Endodermal cell (in vitro differentiated cells): ENCODE data around the gene EGR2. TPM values are rescaled to one million over a fixed set of nuclear protein-coding genes. Genes with fewer than 3 reads are reported as not detected.

ENCODE experiments used
- DNase-seq: peaks from one replicate; pipeline ENCODE4 v3.0.0-alpha.2; 2017
- H3K27ac ChIP-seq: 2 replicates; pipeline ENCODE4 v1.5.1; 2013; ENCODE audit warnings: mild to moderate bottlenecking, low read depth, low read length, moderate library complexity
- H3K27me3 ChIP-seq: 2 replicates; pipeline ENCODE4 v1.6.1; 2013; ENCODE audit warnings: mild to moderate bottlenecking, low read length, moderate library complexity; ENCODE audit not compliant: insufficient read depth, control insufficient read depth, poor library complexity, severe bottlenecking
- H3K36me3 ChIP-seq: 2 replicates; pipeline ENCODE4 v1.7.0; 2013; ENCODE audit warnings: mild to moderate bottlenecking, low read length, moderate library complexity; ENCODE audit not compliant: control insufficient read depth, insufficient read depth
- H3K4me1 ChIP-seq: one replicate; pipeline ENCODE4 v1.7.0; 2013; ENCODE audit warnings: low read length; ENCODE audit not compliant: control insufficient read depth, insufficient read depth
- H3K4me3 ChIP-seq: 2 replicates; pipeline ENCODE4 v1.5.1; 2013; ENCODE audit warnings: mild to moderate bottlenecking, low read length, moderate library complexity
- H3K9ac ChIP-seq: 2 replicates; pipeline ENCODE4 v1.6.1; 2013; ENCODE audit warnings: mild to moderate bottlenecking, low read length, moderate library complexity; ENCODE audit not compliant: poor library complexity, severe bottlenecking; ENCODE audit errors: extremely low read depth
- H3K9me3 ChIP-seq: 2 replicates; pipeline ENCODE4 v1.6.1; 2013; ENCODE audit warnings: mild to moderate bottlenecking, low read length, moderate library complexity; ENCODE audit not compliant: control insufficient read depth
- H3K27ac Mint-ChIP-seq: 2 replicates; pipeline ENCODE4 v1.8.0; 2020; ENCODE audit warnings: mixed read lengths
- H3K27me3 Mint-ChIP-seq: 2 replicates; pipeline ENCODE4 v1.8.0; 2021; ENCODE audit warnings: mild to moderate bottlenecking, mixed read lengths; ENCODE audit not compliant: insufficient read depth
- H3K36me3 Mint-ChIP-seq: 2 replicates; pipeline ENCODE4 v1.8.0; 2020; ENCODE audit warnings: low read depth, mixed read lengths
- H3K4me1 Mint-ChIP-seq: 2 replicates; pipeline ENCODE4 v1.8.0; 2020; ENCODE audit warnings: mixed read lengths
- H3K4me3 Mint-ChIP-seq: 2 replicates; pipeline ENCODE4 v1.8.0; 2020; ENCODE audit warnings: mild to moderate bottlenecking, moderate library complexity, mixed read lengths
- H3K9me3 Mint-ChIP-seq: 2 replicates; pipeline ENCODE4 v1.8.0; 2020; ENCODE audit warnings: mild to moderate bottlenecking, mixed read lengths
- WGBS, 2 experiments: methylation state at CpG; one replicate each; pipeline versions ENCODE4 v1.1.5 to v1.1.7; 2013; ENCODE audit warnings: missing lambda C conversion rate in 2 of 2, mixed read lengths in 1 of 2; ENCODE audit not compliant: insufficient coverage in 1 of 2, insufficient read length in 1 of 2; 5-methylcytosine and 5-hydroxymethylcytosine counted together
- total RNA-seq, 2 donors: library from RNA; stranded (reverse); fragmentation: NEBNext Ultra II Directional in 1 of 2; extraction: Animal tissue kit (Norgen Biotek cat#: 25700) in 1 of 2; gene quantifications; 2 replicates in 1 of 2; 3 replicates in 1 of 2; pipeline ENCODE4 v1.2.1, GENCODE V29; 2021
- TF ChIP-seq, protein P1 (sequence below): fragments of 200-600 bp; sonication (generic); conservative IDR thresholded peaks from 2 replicates; pipeline ENCODE4 v1.5.0; 2021; ENCODE audit warnings: antibody characterized with exemption, mild to moderate bottlenecking

Gene EGR2
- total RNA-seq, 2 donors from 2014 or later, result 0.24 to 0.35 TPM

DNA sequence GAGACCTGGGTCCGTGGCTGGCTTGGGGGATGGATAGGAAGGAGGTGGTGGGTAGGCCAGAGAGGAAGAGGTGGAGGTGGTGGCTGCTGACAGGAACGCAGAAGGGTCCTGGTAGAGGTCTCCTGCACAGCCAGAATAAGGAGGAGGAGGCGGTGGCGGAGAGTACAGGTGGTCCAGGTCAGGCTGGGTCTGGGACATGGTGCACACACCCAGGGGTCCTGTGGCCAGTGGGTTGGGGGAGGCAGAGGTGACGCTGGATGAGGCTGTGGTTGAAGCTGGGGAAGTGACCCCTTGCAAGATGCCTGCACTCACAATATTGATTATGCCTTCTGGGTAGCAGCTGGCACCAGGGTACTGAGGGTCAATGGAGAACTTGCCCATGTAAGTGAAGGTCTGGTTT, 2.2 kb downstream of the EGR2 start:
- Histone ChIP-seq H3K4me3 (no peak overlapping the region), H3K27me3 (peaks cover 76% of the 10 kb centered on the region), H3K4me1 (no peaks in the 10 kb centered on the region), H3K27ac (no peak overlapping the region), H3K36me3 (no peaks in the 10 kb centered on the region), H3K9me3 (no peaks in the 10 kb centered on the region), H3K9ac (no peak overlapping the region)
- H3K36me3 Mint-ChIP-seq, result no peaks in the 10 kb centered on the region
- WGBS, 2 experiments, result 83 to 91% methylated on average over 1 to 5 of the region's 5 CpGs
- no peak for DNase-seq
- peaks cover 74% of the 10 kb centered on the region for H3K27me3 Mint-ChIP-seq
- no peak overlapping the region for H3K27ac Mint-ChIP-seq
- peaks cover 15% of the 10 kb centered on the region for H3K4me1 Mint-ChIP-seq
- TF ChIP-seq, protein P1, sequence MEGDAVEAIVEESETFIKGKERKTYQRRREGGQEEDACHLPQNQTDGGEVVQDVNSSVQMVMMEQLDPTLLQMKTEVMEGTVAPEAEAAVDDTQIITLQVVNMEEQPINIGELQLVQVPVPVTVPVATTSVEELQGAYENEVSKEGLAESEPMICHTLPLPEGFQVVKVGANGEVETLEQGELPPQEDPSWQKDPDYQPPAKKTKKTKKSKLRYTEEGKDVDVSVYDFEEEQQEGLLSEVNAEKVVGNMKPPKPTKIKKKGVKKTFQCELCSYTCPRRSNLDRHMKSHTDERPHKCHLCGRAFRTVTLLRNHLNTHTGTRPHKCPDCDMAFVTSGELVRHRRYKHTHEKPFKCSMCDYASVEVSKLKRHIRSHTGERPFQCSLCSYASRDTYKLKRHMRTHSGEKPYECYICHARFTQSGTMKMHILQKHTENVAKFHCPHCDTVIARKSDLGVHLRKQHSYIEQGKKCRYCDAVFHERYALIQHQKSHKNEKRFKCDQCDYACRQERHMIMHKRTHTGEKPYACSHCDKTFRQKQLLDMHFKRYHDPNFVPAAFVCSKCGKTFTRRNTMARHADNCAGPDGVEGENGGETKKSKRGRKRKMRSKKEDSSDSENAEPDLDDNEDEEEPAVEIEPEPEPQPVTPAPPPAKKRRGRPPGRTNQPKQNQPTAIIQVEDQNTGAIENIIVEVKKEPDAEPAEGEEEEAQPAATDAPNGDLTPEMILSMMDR, result no peak
- H3K4me3 Mint-ChIP-seq, result peak overlapping the region; percentile 64
- peaks cover 5% of the 10 kb centered on the region for H3K9me3 Mint-ChIP-seq

DNA sequence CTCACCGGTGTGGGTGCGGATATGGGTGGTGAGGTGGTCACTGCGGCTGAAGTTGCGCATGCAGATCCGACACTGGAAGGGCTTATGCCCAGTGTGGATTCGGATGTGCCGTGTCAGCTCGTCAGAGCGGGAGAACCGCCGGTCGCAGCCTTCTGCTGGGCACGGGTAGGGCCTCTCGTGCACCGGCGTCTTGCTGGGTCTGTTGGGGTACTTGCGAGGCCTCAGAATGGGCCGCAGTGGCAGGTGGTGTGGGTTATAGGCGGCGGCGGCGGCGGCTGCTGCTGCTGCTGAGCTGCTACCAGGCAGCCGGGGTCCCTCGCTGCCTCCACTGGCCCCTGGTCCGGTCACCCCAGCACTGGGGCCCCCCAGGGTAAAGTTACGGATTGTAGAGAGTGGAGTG, 2.7 kb downstream of the EGR2 start:
- Histone ChIP-seq H3K36me3 (peaks cover 3% of the 10 kb centered on the region), H3K27ac (no peak overlapping the region), H3K27me3 (peaks cover 71% of the 10 kb centered on the region), H3K9ac (no peak overlapping the region), H3K4me3 (no peak overlapping the region), H3K4me1 (no peaks in the 10 kb centered on the region), H3K9me3 (no peaks in the 10 kb centered on the region)
- 91 to 95% methylated on average over 17 to 27 of the region's 27 CpGs for whole genome bisulfite sequencing, 2 experiments
- H3K9me3 Mint-ChIP-seq, result peaks cover 3% of the 10 kb centered on the region
- H3K4me1 Mint-ChIP-seq, result peaks cover 15% of the 10 kb centered on the region
- TF ChIP-seq, protein P1, result no peak
- no peak overlapping the region for H3K27ac Mint-ChIP-seq
- DNase-seq, result no peak
- H3K27me3 Mint-ChIP-seq, result peaks cover 70% of the 10 kb centered on the region
- H3K4me3 Mint-ChIP-seq, result no peak overlapping the region
- H3K36me3 Mint-ChIP-seq, result no peaks in the 10 kb centered on the region

DNA sequence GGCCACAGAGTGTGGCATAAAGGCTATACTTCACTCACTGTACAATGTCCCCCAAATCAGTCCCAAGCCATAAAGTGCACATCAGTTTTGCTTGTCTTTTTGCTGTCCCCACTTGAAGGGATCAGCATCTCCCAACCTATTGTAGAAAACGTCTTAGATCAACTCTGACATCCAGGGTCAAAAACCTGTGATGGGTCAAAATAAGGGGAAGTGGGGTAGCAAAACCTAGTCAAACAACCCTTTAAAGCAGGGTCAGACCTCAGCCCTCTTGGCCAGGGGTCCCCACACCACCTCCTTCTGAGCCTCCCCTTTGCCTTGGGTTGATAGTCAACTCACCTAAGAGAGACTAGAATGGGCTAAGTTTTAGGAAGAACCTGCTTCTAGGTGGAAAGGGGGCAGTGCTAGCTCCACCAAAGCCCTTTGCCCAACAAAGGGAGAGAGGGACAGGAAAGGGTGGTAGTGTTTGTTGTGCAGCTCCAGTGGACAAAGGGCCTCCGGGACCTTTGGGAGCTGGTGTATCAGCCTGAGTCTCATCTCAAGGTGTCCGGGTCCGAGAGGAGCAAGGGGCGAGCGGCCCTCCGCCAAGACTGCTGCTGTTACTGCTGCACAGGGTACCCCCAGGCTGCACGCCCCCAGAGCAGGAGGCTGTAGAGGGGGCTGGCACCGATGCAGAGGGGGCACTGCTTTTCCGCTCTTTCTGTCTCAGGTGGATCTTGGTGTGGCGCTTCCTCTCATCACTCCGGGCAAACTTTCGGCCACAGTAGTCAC, 3.3 kb downstream of the EGR2 start:
- H3K27ac ChIP-seq, result no peak overlapping the region
- TF ChIP-seq, protein P1, result no peak
- Mint-ChIP-seq H3K4me1 (peaks cover 15% of the 10 kb centered on the region), H3K9me3 (no peaks in the 10 kb centered on the region), H3K27me3 (peaks cover 65% of the 10 kb centered on the region), H3K36me3 (no peaks in the 10 kb centered on the region), H3K4me3 (no peak overlapping the region), H3K27ac (no peak overlapping the region)
- no peak overlapping the region for H3K9ac ChIP-seq
- H3K4me1 ChIP-seq, result no peaks in the 10 kb centered on the region
- WGBS, 2 experiments, result 92 to 94% methylated on average over 8 to 13 of the region's 13 CpGs
- H3K36me3 ChIP-seq, result peaks cover 3% of the 10 kb centered on the region
- no peaks in the 10 kb centered on the region for H3K9me3 ChIP-seq
- H3K4me3 ChIP-seq, result no peak overlapping the region
- peaks cover 65% of the 10 kb centered on the region for H3K27me3 ChIP-seq
- DNase-seq, result no peak
